Activated CD4-positive, alpha-beta memory T cell treated with anti-CD3 and anti-CD28 coated beads, Interleukin-2, amount 10 ng/mL, durations not matched to agents 7 days and 5 days (primary cell): ENCODE measurements around the gene HIVEP3. TPM values are rescaled to one million over a fixed set of nuclear protein-coding genes. Genes with fewer than 3 reads are reported as not detected.

Source experiments
- CTCF ChIA-PET: fragments of 350-600 bp; sonication (Branson Sonifier 250); formaldehyde crosslinking; loops from one replicate; lab custom pipeline; 2021; ENCODE audit warnings: antibody characterized with exemption, inconsistent platforms; lab: Charles Lee
- POLR2A ChIA-PET: fragments of 350-600 bp; sonication (Branson Sonifier 250); formaldehyde crosslinking; loops from one replicate; lab custom pipeline; 2021; ENCODE audit warnings: antibody characterized with exemption; lab: Charles Lee
- DNase-seq: peaks from one replicate; pipeline ENCODE4 v3.0.0-alpha.2; 2020
- H3K27ac Mint-ChIP-seq: one replicate; pipeline ENCODE4 v1.8.0; 2021; ENCODE audit warnings: mild to moderate bottlenecking, mixed read lengths
- H3K27me3 Mint-ChIP-seq: one replicate; pipeline ENCODE4 v1.8.0; 2021; ENCODE audit warnings: mixed read lengths
- H3K36me3 Mint-ChIP-seq: one replicate; pipeline ENCODE4 v1.8.0; 2021; ENCODE audit warnings: low read depth, mixed read lengths
- H3K4me1 Mint-ChIP-seq: one replicate; pipeline ENCODE4 v1.8.0; 2021; ENCODE audit warnings: mixed read lengths
- H3K4me3 Mint-ChIP-seq: one replicate; pipeline ENCODE4 v1.8.0; 2021; ENCODE audit warnings: mild to moderate bottlenecking, mixed read lengths
- H3K9me3 Mint-ChIP-seq: one replicate; pipeline ENCODE4 v1.8.0; 2021; ENCODE audit warnings: mixed read lengths
- total RNA-seq, 2 experiments: library from RNA; stranded (reverse); gene quantifications; one replicate each; pipeline ENCODE4 v1.2.3, GENCODE V29; 2021

Gene HIVEP3
- total RNA-seq, 2 experiments from 2014 or later: 27.8 to 28.8 TPM

DNA sequence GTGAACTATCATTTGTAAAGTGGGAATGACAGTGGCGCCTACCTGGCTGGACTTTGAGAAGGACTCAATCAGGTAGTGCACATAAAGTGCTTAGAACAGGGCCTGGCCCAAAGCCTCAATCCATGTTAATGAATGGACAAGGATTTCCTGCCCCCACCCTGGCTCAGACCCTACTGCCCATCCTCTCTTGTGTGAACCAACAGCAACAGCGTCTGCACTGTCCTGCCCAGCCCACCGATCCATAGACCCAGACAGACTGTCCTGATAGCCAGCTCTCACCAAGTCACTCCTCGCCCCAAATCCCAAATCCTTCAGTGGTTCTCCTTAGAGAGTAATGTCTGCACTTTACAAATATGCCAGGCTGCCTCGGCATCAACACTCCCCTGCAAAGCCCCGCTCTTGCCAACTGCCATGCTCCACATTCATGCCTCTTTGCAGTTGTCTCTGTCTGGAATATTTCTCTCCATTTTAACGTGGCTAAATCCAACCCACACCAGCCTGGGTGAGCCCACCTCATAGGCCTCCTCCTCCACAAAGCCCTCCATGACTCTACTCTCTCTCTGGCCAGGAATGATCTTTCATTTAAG, 276.7 kb downstream of the HIVEP3 start:
- Mint-ChIP-seq H3K4me1 (peaks cover 30% of the 10 kb centered on the region), H3K4me3 (no peak overlapping the region), H3K27me3 (no peaks in the 10 kb centered on the region), H3K36me3 (peaks cover 2% of the 10 kb centered on the region), H3K27ac (no peak overlapping the region), H3K9me3 (no peaks in the 10 kb centered on the region)
- CTCF ChIA-PET: interaction anchor here (1.4 kb wide), 1 partner anchor 68 kb away, joined by 4 read pairs; no protein-coding TSS in a partner anchor
- POLR2A ChIA-PET: interaction anchor here (1.5 kb wide), 1 partner anchor 21 kb away, joined by 4 read pairs; no protein-coding TSS in a partner anchor
- no peak for DNase-seq

GRCh38 chr1:41641475-41641814, 277.3 kb downstream of the HIVEP3 start:
- no peaks in the 10 kb centered on the region for H3K27me3 Mint-ChIP-seq
- H3K9me3 Mint-ChIP-seq: no peaks in the 10 kb centered on the region
- H3K27ac Mint-ChIP-seq: no peak overlapping the region
- DNase-seq: no peak
- POLR2A ChIA-PET: interaction anchor here (1.5 kb wide), 1 partner anchor 22 kb away, joined by 4 read pairs; no protein-coding TSS in a partner anchor
- H3K36me3 Mint-ChIP-seq: peaks cover 2% of the 10 kb centered on the region
- CTCF ChIA-PET: no interaction called here
- H3K4me1 Mint-ChIP-seq: peaks cover 33% of the 10 kb centered on the region
- no peak overlapping the region for H3K4me3 Mint-ChIP-seq

DNA sequence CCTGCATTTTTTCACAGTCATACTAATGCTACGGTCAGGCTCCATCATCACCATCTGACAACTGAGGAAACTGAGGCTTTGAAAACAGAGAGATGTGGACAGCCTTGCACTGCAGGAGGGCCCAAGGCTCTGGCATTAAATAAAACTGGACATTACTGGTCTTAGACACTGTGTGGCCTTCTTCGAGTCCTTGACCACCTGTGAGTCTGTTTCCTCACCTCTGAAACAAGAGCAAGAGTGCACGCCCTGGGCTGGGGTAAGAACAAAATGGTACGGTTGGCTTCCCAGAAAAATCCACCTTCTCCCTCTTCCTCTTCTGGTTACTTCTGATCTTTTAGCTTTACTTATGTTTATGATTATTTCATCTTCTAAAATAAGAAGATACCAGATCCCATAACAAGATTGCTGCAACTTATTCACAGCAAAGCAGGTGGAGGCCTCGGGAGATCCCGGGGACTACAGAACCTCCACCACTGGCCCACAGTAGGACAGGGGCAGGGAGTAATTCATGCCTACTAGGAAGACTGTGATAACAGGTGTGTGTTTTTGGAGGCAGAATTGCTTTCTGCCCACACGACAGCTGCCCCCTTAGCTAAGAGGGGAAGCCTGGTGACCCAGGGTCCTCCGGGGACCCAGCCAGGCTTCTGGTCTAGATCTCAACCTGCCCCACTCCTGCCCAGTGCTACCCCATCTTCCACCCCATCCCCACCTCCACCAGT, 277.8 kb downstream of the HIVEP3 start:
- H3K27ac Mint-ChIP-seq: no peak overlapping the region
- peaks cover 34% of the 10 kb centered on the region for H3K4me1 Mint-ChIP-seq
- ChIA-PET CTCF (interaction anchor here (1.1 kb wide), 1 partner anchor 21 kb away, joined by 3 read pairs; no protein-coding TSS in a partner anchor), POLR2A (no interaction called here)
- no peak for DNase-seq
- H3K9me3 Mint-ChIP-seq: no peaks in the 10 kb centered on the region
- H3K27me3 Mint-ChIP-seq: no peaks in the 10 kb centered on the region
- H3K36me3 Mint-ChIP-seq: no peaks in the 10 kb centered on the region
- no peak overlapping the region for H3K4me3 Mint-ChIP-seq

DNA sequence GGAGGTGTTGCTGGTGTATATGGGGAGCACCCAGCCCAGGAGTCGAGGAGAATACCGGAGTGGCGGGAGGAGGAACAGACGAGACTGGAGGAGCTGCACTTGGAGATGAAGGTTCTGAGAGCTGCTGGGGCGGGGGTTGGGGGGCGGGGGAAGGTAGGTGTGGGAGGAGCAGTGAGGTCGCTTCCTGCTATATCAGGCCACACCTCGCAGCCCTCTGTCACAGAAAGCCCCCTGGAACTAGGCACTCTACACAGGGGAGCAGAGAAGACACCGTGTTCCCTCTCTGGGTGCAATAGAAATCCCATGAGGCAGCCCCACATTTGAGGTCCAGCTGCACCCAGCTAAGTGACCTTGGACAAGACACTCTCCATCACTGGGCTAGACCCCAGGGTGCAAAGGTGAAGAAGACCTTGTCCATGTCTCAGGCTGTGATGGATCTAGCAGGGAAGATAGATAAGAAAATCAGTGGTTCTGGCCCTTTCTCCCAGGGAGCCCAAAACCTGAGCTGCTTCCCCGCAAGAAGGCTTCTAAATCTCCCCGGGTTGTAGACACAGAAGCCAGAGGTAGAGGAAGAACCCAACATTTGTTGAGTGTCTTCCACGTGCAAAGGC, 278.5 kb downstream of the HIVEP3 start:
- peaks cover 35% of the 10 kb centered on the region for H3K4me1 Mint-ChIP-seq
- H3K27me3 Mint-ChIP-seq: no peaks in the 10 kb centered on the region
- H3K4me3 Mint-ChIP-seq: no peak overlapping the region
- H3K9me3 Mint-ChIP-seq: no peaks in the 10 kb centered on the region
- DNase-seq: no peak
- no peak overlapping the region for H3K27ac Mint-ChIP-seq
- no peaks in the 10 kb centered on the region for H3K36me3 Mint-ChIP-seq
- ChIA-PET CTCF (interaction anchor here (1.1 kb wide), 1 partner anchor 22 kb away, joined by 3 read pairs; no protein-coding TSS in a partner anchor), POLR2A (interaction anchor here (1.8 kb wide), 1 partner anchor 8 kb away, joined by 5 read pairs; no protein-coding TSS in a partner anchor)

DNA sequence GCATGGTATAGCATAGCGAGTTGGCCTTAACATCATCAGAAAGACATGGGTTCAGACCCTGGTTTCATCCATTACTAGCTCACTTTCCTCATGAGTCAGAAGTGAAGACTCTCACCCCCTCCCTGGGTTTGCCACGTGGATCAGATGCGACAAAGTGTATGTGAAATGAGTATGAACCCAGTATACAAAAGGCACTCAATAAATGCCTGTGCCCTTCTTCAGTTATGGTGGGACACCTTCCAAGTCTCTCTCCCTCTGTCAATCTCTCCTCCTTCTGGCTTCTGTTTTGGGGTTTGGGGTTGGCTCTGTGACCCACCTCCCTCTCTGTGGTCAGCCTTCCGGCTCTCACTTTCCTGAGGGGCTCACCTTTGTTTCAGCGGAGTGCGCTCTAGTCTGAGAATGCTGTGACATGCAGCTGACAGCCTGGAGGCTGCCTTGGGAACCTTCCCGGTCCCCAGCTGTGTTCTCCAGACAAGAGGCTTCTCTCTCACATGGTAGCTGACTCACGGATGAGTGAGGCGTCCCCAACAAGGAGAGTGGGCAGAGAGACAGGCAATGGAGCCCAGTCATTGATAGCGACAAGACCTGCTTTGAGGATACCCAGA, 279.3 kb downstream of the HIVEP3 start:
- H3K36me3 Mint-ChIP-seq: no peaks in the 10 kb centered on the region
- H3K4me3 Mint-ChIP-seq: no peak overlapping the region
- H3K27ac Mint-ChIP-seq: no peak overlapping the region
- H3K9me3 Mint-ChIP-seq: no peaks in the 10 kb centered on the region
- DNase-seq: peak; percentile 51
- ChIA-PET CTCF (no interaction called here), POLR2A (interaction anchor here (1.1 to 1.8 kb wide), 2 partner anchors 9 to 22 kb away, joined by 4 to 5 read pairs; no protein-coding TSS in a partner anchor)
- no peaks in the 10 kb centered on the region for H3K27me3 Mint-ChIP-seq
- H3K4me1 Mint-ChIP-seq: peaks cover 37% of the 10 kb centered on the region

- CTCF ChIA-PET: no interaction called here
- DNase-seq: no peak
- H3K27me3 Mint-ChIP-seq: no peaks in the 10 kb centered on the region
- H3K27ac Mint-ChIP-seq: no peak overlapping the region
- no peaks in the 10 kb centered on the region for H3K9me3 Mint-ChIP-seq
- POLR2A ChIA-PET: interaction anchor here (1.1 to 1.8 kb wide), 2 partner anchors 10 to 23 kb away, joined by 4 to 5 read pairs; no protein-coding TSS in a partner anchor
- H3K36me3 Mint-ChIP-seq: no peaks in the 10 kb centered on the region
- peaks cover 47% of the 10 kb centered on the region for H3K4me1 Mint-ChIP-seq
- H3K4me3 Mint-ChIP-seq: no peak overlapping the region
Observed at GRCh38 chr1:41638086-41639024, 280.4 kb downstream of the HIVEP3 start.

GRCh38 chr1:41637367-41637766, 281.4 kb downstream of the HIVEP3 start:
- POLR2A ChIA-PET: no interaction called here
- Mint-ChIP-seq H3K36me3 (no peaks in the 10 kb centered on the region), H3K9me3 (no peaks in the 10 kb centered on the region), H3K27me3 (no peaks in the 10 kb centered on the region), H3K4me1 (peaks cover 50% of the 10 kb centered on the region), H3K4me3 (no peak overlapping the region), H3K27ac (no peak overlapping the region)
- no peak for DNase-seq
- CTCF ChIA-PET: no interaction called here

DNA sequence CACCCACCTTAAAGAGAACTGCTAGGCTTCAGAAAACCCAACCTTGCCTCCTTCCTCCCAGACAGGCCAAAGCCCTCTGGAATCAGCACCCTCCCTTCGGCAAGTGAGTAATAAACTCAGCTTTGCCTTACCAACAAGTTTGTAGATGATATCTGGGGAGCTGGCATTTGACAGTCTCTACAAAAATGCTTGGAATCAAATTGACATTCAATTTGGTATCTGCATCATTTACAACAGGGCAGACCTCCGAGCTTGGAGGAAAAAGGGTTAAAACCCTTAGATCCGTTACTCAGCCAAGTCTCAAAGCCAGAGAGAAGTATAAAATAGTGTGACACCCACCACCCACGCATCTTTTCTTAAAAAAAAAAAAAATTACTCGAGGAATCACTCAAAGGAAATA, 285.0 kb downstream of the HIVEP3 start:
- POLR2A ChIA-PET: interaction anchor here (1.4 kb wide), 1 partner anchor 39 kb away, joined by 3 read pairs; no protein-coding TSS in a partner anchor
- H3K27ac Mint-ChIP-seq: no peak overlapping the region
- CTCF ChIA-PET: no interaction called here
- no peak for DNase-seq
- H3K4me3 Mint-ChIP-seq: no peak overlapping the region
- H3K4me1 Mint-ChIP-seq: peaks cover 47% of the 10 kb centered on the region
- no peaks in the 10 kb centered on the region for H3K9me3 Mint-ChIP-seq
- H3K27me3 Mint-ChIP-seq: no peaks in the 10 kb centered on the region
- H3K36me3 Mint-ChIP-seq: peaks cover 6% of the 10 kb centered on the region

DNA sequence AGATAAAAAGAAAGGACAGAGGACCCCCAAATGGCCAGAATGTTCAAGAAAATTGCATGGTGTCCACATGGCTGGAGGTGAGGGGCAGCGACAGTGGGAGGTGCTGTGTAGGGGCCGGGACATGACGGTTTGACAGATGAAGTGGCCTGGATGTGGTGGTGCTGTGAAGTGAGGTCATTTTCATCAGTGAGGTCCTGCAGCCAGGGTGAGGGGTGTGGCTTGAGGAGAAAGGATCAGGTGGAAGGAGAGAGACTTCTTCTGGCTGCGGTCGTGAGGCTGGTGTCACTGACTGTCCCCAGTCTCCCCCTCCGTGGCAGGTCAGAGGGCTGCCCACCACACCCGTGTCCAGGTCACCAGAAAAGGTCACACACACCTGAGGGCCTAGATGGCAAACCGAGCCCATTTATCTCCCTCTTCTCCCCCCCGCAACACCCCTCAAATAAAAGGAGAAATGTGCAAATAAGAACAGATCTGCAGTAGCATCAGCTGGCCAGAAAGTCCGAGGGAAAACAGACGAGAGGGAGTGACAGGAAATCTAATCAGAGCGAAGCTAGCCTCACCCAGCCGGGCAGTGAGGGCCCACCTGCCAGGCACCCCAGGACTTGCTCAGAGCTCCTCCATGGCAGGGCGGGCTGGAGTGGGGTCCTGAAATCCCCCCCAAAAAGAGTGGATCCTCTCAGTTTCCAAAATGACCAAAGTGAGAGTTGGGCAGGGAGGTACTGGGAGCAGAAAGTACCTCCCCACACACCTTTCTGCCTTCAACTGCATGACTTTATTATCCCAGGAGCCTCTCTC, 285.7 kb downstream of the HIVEP3 start:
- CTCF ChIA-PET: no interaction called here
- H3K9me3 Mint-ChIP-seq: no peaks in the 10 kb centered on the region

DNA sequence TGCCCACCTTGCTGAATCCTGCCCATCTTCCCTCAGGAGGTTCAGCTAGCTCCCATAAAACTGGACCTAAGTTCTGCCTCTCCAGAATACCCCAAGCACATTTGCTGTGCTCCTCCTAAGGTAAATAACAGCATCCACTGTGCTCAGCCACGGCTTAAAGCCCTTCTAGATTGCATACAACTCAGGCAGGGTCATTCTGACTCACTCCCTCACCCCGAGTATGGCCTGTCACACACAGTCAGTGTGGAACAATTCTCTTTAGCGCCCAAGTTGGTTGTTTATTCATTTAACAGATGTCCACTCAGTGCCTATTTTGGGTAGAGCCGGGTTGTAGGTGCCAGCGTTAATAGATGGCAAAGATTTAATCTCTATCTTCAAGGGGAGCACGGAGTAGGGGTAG, 286.8 kb downstream of the HIVEP3 start:
- peaks cover 17% of the 10 kb centered on the region for H3K36me3 Mint-ChIP-seq

More for the DNA sequence above, 285.7 kb downstream of the HIVEP3 start:
- Mint-ChIP-seq H3K36me3 (peaks cover 14% of the 10 kb centered on the region), H3K4me1 (peaks cover 42% of the 10 kb centered on the region), H3K27ac (no peak overlapping the region), H3K27me3 (no peaks in the 10 kb centered on the region), H3K4me3 (no peak overlapping the region)
- POLR2A ChIA-PET: no interaction called here
- DNase-seq: no peak

DNA sequence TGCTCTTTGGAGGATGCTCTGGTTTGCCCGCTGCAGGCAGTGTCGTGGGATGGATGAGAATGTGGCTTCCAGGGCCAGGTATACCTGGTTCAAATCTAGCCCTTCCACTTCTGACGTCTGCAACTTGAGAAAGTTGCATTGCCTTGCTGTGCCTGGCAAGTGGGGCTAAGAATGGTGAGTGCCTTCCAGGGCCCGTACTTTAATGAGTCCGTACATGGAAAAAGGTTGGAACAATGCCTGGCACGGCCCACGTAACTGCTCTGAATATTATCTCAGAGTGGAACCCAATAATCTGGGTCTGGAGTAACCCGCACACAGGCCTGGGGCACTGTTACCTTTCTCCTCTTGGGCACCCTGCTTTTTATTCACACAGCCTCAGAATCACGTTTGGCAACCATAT, 287.6 kb downstream of the HIVEP3 start:
- DNase-seq: no peak
- H3K27ac Mint-ChIP-seq: no peak overlapping the region
- peaks cover 18% of the 10 kb centered on the region for H3K36me3 Mint-ChIP-seq
- H3K4me1 Mint-ChIP-seq: peaks cover 37% of the 10 kb centered on the region
- no peak overlapping the region for H3K4me3 Mint-ChIP-seq
- ChIA-PET CTCF (no interaction called here), POLR2A (no interaction called here)
- no peaks in the 10 kb centered on the region for H3K27me3 Mint-ChIP-seq
- no peaks in the 10 kb centered on the region for H3K9me3 Mint-ChIP-seq

More for the DNA sequence above, 286.8 kb downstream of the HIVEP3 start:
- POLR2A ChIA-PET: no interaction called here
- H3K4me1 Mint-ChIP-seq: peaks cover 35% of the 10 kb centered on the region
- no peaks in the 10 kb centered on the region for H3K9me3 Mint-ChIP-seq
- CTCF ChIA-PET: no interaction called here
- H3K4me3 Mint-ChIP-seq: no peak overlapping the region
- no peak overlapping the region for H3K27ac Mint-ChIP-seq
- no peaks in the 10 kb centered on the region for H3K27me3 Mint-ChIP-seq
- no peak for DNase-seq
